ENCODE measurements around the gene NFU1.

- TF ChIP-seq CTCF (CRISPR knock-in tag; IDR thresholded peaks at IDR 0.05): no peak
- no peak for TF ChIP-seq ZNF350 (CRISPR knock-in tag; IDR thresholded peaks at IDR 0.05; ENCODE audit: borderline replicate concordance, low read depth)
- TF ChIP-seq CBX2 (IDR thresholded peaks at IDR 0.05; ENCODE audit: low read depth, low read length): no peak
- no peak for TF ChIP-seq CBX2 (CRISPR knock-in tag; IDR thresholded peaks at IDR 0.05; ENCODE audit: low read depth)
- TF ChIP-seq FOXA1 (IDR thresholded peaks at IDR 0.05): no peak
- TF ChIP-seq FOXA1 (CRISPR knock-in tag; IDR thresholded peaks at IDR 0.05): no peak
- no peak for TF ChIP-seq EZH2 (conservative IDR thresholded peaks at IDR 0.05; ENCODE audit: low read depth, low read length)
- no peak for TF ChIP-seq RAD51 (IDR thresholded peaks at IDR 0.05; ENCODE audit: borderline replicate concordance)
- no peak for TF ChIP-seq NR2C2 (CRISPR knock-in tag; IDR thresholded peaks at IDR 0.05; ENCODE audit: borderline replicate concordance)
- TF ChIP-seq MBD4 (IDR thresholded peaks at IDR 0.05; ENCODE audit: borderline replicate concordance, low read length): no peak
- TF ChIP-seq FOXO1 (CRISPR knock-in tag; IDR thresholded peaks at IDR 0.05): no peak
These were observed 25.5 kb upstream of the NFU1 start for GRCh38 chr2:69462780-69463179.

All from HepG2 (cell line).